Measurements from ENCODE around the gene LRRTM4. TPM values are rescaled to one million over a fixed set of nuclear protein-coding genes. Genes with fewer than 3 reads are reported as not detected.

Gene LRRTM4
- total RNA-seq, 2 donors from 2014 or later, result 7.0 to 21.1 TPM

DNA sequence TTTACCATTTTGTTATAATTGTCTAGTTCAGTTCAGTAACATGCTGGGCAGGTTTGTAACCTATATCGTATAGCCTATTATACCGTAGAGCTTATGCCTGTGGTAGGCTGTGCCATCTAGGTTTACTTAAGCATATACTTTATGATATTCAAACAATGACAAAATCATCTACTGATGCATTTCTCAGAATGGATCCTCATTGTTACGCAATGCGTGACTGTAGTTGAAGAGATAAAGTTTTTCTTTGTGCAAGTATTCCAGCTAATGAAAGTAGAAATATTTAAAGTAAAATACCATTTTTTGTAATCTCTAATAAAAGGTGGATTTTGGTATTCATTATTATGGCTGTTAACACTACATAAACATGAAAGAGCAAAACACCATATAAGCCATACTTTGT lies 100.2 kb downstream of the LRRTM4 start:
- Mint-ChIP-seq H3K9me3 (no peaks in the 10 kb centered on the region), H3K27ac (no peak overlapping the region), H3K36me3 (ENCODE audit: low read depth) (no peaks in the 10 kb centered on the region), H3K4me3 (no peak overlapping the region), H3K4me1 (no peaks in the 10 kb centered on the region), H3K27me3 (ENCODE audit: insufficient read depth) (no peaks in the 10 kb centered on the region)
- Histone ChIP-seq H3K4me3 (ENCODE audit: low read length) (no peak overlapping the region), H3K27ac (ENCODE audit: low read depth, low read length) (no peak overlapping the region), H3K36me3 (ENCODE audit: control insufficient read depth, insufficient read depth, low read length) (no peaks in the 10 kb centered on the region), H3K27me3 (ENCODE audit: control insufficient read depth, insufficient read depth, low read length, poor library complexity, severe bottlenecking) (no peaks in the 10 kb centered on the region), H3K4me1 (ENCODE audit: control insufficient read depth, insufficient read depth, low read length) (no peaks in the 10 kb centered on the region), H3K9me3 (ENCODE audit: control insufficient read depth, low read length) (no peaks in the 10 kb centered on the region), H3K9ac (ENCODE audit: extremely low read depth, low read length, poor library complexity, severe bottlenecking) (no peak overlapping the region)
- no peak for DNase-seq
- TF ChIP-seq, protein P1, sequence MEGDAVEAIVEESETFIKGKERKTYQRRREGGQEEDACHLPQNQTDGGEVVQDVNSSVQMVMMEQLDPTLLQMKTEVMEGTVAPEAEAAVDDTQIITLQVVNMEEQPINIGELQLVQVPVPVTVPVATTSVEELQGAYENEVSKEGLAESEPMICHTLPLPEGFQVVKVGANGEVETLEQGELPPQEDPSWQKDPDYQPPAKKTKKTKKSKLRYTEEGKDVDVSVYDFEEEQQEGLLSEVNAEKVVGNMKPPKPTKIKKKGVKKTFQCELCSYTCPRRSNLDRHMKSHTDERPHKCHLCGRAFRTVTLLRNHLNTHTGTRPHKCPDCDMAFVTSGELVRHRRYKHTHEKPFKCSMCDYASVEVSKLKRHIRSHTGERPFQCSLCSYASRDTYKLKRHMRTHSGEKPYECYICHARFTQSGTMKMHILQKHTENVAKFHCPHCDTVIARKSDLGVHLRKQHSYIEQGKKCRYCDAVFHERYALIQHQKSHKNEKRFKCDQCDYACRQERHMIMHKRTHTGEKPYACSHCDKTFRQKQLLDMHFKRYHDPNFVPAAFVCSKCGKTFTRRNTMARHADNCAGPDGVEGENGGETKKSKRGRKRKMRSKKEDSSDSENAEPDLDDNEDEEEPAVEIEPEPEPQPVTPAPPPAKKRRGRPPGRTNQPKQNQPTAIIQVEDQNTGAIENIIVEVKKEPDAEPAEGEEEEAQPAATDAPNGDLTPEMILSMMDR (conservative IDR thresholded peaks at IDR 0.05), result no peak
- WGBS, 2 experiments (ENCODE audit: insufficient coverage in 1 of 2, insufficient read length in 1 of 2), result 80 to 87% methylated on average over 2 to 4 of the region's 4 CpGs

DNA sequence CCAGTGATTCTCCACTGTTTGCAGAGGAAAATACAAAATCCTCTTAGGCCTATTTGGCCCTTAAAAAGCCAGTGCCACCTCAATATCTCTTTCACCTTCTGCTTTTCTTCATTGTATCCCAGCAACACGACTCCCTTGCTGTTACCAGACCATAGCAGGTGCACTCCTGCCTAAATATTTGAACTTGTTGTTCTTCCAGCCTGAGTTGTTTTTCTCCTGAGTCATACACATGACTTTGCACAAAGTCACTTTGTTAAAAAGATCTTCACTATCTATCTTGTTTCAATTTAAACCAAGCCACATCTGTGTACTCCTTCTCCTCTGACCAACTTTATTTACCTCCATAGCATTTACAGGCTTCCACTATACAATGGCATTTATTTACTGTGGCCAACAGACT lies 103.6 kb downstream of the LRRTM4 start:
- no peak overlapping the region for H3K4me3 ChIP-seq (ENCODE audit: low read length)
- no peak overlapping the region for H3K9ac ChIP-seq (ENCODE audit: extremely low read depth, low read length, poor library complexity, severe bottlenecking)
- Mint-ChIP-seq H3K27ac (no peak overlapping the region), H3K36me3 (ENCODE audit: low read depth) (no peaks in the 10 kb centered on the region), H3K4me1 (no peaks in the 10 kb centered on the region), H3K27me3 (ENCODE audit: insufficient read depth) (no peaks in the 10 kb centered on the region), H3K4me3 (no peak overlapping the region), H3K9me3 (no peaks in the 10 kb centered on the region)
- H3K9me3 ChIP-seq (ENCODE audit: control insufficient read depth, low read length), result no peaks in the 10 kb centered on the region
- WGBS, 2 experiments (ENCODE audit: insufficient coverage in 1 of 2, insufficient read length in 1 of 2), result 88% methylated on average over 1 of the region's 1 CpG; no CpG with 5 or more reads in 1 of the 2 experiments
- no peaks in the 10 kb centered on the region for H3K36me3 ChIP-seq (ENCODE audit: control insufficient read depth, insufficient read depth, low read length)
- H3K27ac ChIP-seq (ENCODE audit: low read depth, low read length), result no peak overlapping the region
- TF ChIP-seq, protein P1 (conservative IDR thresholded peaks at IDR 0.05), result no peak
- DNase-seq, result no peak
- H3K27me3 ChIP-seq (ENCODE audit: control insufficient read depth, insufficient read depth, low read length, poor library complexity, severe bottlenecking), result no peaks in the 10 kb centered on the region
- H3K4me1 ChIP-seq (ENCODE audit: control insufficient read depth, insufficient read depth, low read length), result no peaks in the 10 kb centered on the region

DNA sequence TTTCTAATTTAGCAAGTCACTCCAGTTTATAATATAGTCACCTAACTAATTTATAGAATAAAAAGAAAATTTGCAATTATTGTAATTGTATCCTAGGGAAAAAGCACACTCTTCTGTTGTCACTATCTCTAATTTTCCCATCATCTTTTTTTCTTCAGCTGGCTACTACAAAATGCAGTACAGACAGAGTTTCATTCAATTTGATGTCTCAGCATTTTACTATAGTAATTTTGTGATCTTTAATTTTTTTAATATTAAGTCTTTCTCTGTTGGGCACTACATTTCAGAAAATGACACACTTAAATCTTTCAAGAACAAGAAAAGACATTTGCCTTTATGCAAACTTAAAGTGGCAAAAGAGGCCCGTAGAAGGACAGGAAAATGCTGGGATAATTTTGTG lies 118.0 kb downstream of the LRRTM4 start:
- Mint-ChIP-seq H3K4me1 (peaks cover 10% of the 10 kb centered on the region), H3K27me3 (ENCODE audit: insufficient read depth) (no peaks in the 10 kb centered on the region), H3K9me3 (no peaks in the 10 kb centered on the region), H3K4me3 (no peak overlapping the region), H3K27ac (no peak overlapping the region), H3K36me3 (ENCODE audit: low read depth) (no peaks in the 10 kb centered on the region)
- TF ChIP-seq, protein P1 (conservative IDR thresholded peaks at IDR 0.05), result no peak
- Histone ChIP-seq H3K36me3 (ENCODE audit: control insufficient read depth, insufficient read depth, low read length) (no peaks in the 10 kb centered on the region), H3K27ac (ENCODE audit: low read depth, low read length) (no peak overlapping the region), H3K9ac (ENCODE audit: extremely low read depth, low read length, poor library complexity, severe bottlenecking) (no peak overlapping the region), H3K4me3 (ENCODE audit: low read length) (no peak overlapping the region), H3K4me1 (ENCODE audit: control insufficient read depth, insufficient read depth, low read length) (no peaks in the 10 kb centered on the region), H3K27me3 (ENCODE audit: control insufficient read depth, insufficient read depth, low read length, poor library complexity, severe bottlenecking) (no peaks in the 10 kb centered on the region), H3K9me3 (ENCODE audit: control insufficient read depth, low read length) (no peaks in the 10 kb centered on the region)
- DNase-seq, result no peak
- WGBS, 2 experiments (ENCODE audit: insufficient coverage in 1 of 2, insufficient read length in 1 of 2), result no CpG with 5 or more reads among the region's 1 CpG

All from endodermal cell (in vitro differentiated cells).